VCaP (cell line): ENCODE results near the gene PCBD1.

ENCODE experiments used
- H3K27ac ChIP-seq: fragments of 450-650 bp; 2 replicates; pipeline ENCODE4 v1.5.1; 2017
- TF ChIP-seq, protein P1 (sequence below): fragments of 450-650 bp; conservative IDR thresholded peaks from 2 replicates; pipeline ENCODE4 v1.5.1; 2017; ENCODE audit warnings: mild to moderate bottlenecking, moderate library complexity

Gene PCBD1

DNA sequence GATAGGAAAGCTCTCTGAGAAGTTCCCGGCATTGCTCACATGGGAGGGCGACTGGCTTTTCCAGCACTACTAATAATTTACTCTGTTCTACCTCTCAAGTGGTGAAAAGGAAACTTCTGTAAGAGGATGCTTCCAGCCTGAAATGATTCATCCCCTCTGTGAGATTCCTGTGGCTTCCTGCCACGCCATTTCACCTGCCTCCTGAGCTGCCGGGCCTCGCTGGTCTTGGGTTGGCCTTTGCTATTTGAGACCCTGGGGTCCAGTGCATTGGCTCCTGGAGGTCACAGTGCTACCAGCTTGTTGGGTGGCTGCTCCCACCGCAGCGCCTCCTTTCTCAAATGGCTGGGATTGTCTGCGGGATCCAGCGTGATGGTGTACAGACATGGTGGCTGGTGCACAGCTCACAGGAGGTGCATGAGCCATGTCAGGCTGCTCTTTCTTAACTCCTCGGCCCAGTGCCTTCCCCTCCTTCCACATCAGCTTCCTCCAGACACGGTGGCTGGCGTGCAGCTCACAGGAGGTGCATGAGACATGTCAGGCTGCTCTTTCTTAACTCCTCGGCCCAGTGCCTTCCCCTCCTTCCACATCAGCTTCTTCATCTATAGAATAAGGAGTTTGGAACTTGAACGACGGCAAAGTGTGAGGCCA is 42.9 kb upstream of the PCBD1 start:
- peak overlapping the region; percentile 70 for H3K27ac ChIP-seq
- TF ChIP-seq, protein P1, sequence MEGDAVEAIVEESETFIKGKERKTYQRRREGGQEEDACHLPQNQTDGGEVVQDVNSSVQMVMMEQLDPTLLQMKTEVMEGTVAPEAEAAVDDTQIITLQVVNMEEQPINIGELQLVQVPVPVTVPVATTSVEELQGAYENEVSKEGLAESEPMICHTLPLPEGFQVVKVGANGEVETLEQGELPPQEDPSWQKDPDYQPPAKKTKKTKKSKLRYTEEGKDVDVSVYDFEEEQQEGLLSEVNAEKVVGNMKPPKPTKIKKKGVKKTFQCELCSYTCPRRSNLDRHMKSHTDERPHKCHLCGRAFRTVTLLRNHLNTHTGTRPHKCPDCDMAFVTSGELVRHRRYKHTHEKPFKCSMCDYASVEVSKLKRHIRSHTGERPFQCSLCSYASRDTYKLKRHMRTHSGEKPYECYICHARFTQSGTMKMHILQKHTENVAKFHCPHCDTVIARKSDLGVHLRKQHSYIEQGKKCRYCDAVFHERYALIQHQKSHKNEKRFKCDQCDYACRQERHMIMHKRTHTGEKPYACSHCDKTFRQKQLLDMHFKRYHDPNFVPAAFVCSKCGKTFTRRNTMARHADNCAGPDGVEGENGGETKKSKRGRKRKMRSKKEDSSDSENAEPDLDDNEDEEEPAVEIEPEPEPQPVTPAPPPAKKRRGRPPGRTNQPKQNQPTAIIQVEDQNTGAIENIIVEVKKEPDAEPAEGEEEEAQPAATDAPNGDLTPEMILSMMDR = no peak

- TF ChIP-seq, protein P1 = no peak
Observed at GRCh38 chr10:70930263-70931000, 42.1 kb upstream of the PCBD1 start.

DNA sequence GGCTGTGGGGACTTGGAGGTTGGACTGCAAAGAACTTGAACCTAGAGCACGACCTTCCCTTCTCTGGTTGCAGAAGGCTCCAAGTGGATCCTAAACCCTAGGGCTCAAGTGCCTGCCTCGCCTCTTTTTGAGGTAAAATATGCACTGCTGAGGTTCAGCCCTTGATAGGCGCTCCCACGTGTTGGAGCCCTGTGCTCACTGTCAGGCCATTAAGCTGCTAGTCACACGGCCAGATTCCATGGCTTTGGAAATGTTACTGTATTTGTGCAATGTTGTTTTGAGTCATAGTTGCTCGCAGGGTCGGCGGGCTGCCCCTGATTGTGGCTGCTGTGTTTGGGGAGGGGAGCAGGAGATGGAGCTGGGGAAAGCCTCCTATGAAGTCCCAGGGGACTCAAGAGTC is 39.8 kb upstream of the PCBD1 start:
- no peak overlapping the region for H3K27ac ChIP-seq
- TF ChIP-seq, protein P1 = no peak

More at GRCh38 chr10:70930263-70931000, 42.1 kb upstream of the PCBD1 start:
- no peak overlapping the region for H3K27ac ChIP-seq

GRCh38 chr10:70927189-70927943 is 39.0 kb upstream of the PCBD1 start:
- H3K27ac ChIP-seq = no peak overlapping the region
- TF ChIP-seq, protein P1 = no peak

GRCh38 chr10:70926226-70927000 is 38.0 kb upstream of the PCBD1 start:
- TF ChIP-seq, protein P1 = no peak
- H3K27ac ChIP-seq = no peak overlapping the region

- H3K27ac ChIP-seq = no peak overlapping the region
- TF ChIP-seq, protein P1 = peak; percentile 95
Observed at GRCh38 chr10:70925377-70926225, 37.2 kb upstream of the PCBD1 start.
